OCI-LY7 (cell line): ENCODE results near the gene WDR17. TPM values are rescaled to one million over a fixed set of nuclear protein-coding genes. Genes with fewer than 3 reads are reported as not detected.

Experiments
- BruUV-seq: library from RNA; stranded (reverse); fragments of 400-500 nt; replicated peaks from 2 replicates; lab custom pipeline; 2021; lab: Mats Ljungman, UMichigan
- CTCF ChIA-PET: fragments of 300-600 bp; sonication (Branson Sonifier 250); formaldehyde crosslinking; loops from one replicate; lab custom pipeline; 2022; ENCODE audit warnings: antibody characterized with exemption; ENCODE audit not compliant: unreplicated experiment; lab: Charles Lee
- POLR2A ChIA-PET: fragments of 300-600 bp; sonication (Branson Sonifier 250); formaldehyde crosslinking; loops from one replicate; lab custom pipeline; 2022; ENCODE audit warnings: antibody characterized with exemption; lab: Charles Lee
- DNase-seq: peaks from one replicate; pipeline ENCODE4 v3.0.0-alpha.2; 2015; ENCODE audit warnings: low spot score
- H2AFZ ChIP-seq: fragments of 200-600 bp; sonication (generic), shearing (Covaris generic); 2 replicates; pipeline ENCODE4 v1.6.1; 2014; ENCODE audit warnings: mild to moderate bottlenecking, antibody characterized with exemption, low read length, moderate library complexity
- H3K27ac ChIP-seq: fragments of 200-600 bp; sonication (generic); 2 replicates; pipeline ENCODE4 v1.5.1; 2014; ENCODE audit warnings: mixed run types, low read depth, mild to moderate bottlenecking, moderate library complexity, low read length, inconsistent platforms; ENCODE audit not compliant: poor library complexity, severe bottlenecking
- H3K36me3 ChIP-seq: fragments of 200-600 bp; sonication (generic); 2 replicates; pipeline ENCODE4 v1.6.1; 2014; ENCODE audit warnings: mild to moderate bottlenecking, antibody characterized with exemption, low read length, moderate library complexity, mixed read lengths; ENCODE audit not compliant: insufficient read depth
- H3K4me1 ChIP-seq: fragments of 200-600 bp; sonication (generic); 2 replicates; pipeline ENCODE4 v1.5.1; 2014; ENCODE audit warnings: mild to moderate bottlenecking, low read length; ENCODE audit not compliant: insufficient read depth, poor library complexity, severe bottlenecking
- H3K4me2 ChIP-seq: fragments of 200-600 bp; sonication (generic); 2 replicates; pipeline ENCODE4 v1.6.1; 2014; ENCODE audit warnings: mild to moderate bottlenecking, low read length
- H3K4me3 ChIP-seq: fragments of 200-600 bp; sonication (generic); 2 replicates; pipeline ENCODE4 v1.5.1; 2014; ENCODE audit warnings: mild to moderate bottlenecking, low read depth, low read length; ENCODE audit not compliant: poor library complexity, severe bottlenecking
- H3K79me2 ChIP-seq: fragments of 200-600 bp; sonication (generic); 2 replicates; pipeline ENCODE4 v1.6.1; 2016; ENCODE audit warnings: low read depth, mild to moderate bottlenecking, low read length, moderate library complexity, mixed read lengths; ENCODE audit not compliant: insufficient read depth
- H3K9me2 ChIP-seq: fragments of 200-600 bp; sonication (generic); 2 replicates; pipeline ENCODE4 v1.6.1; 2016; ENCODE audit warnings: mild to moderate bottlenecking, low read length, mixed read lengths; ENCODE audit not compliant: insufficient read depth
- H3K9me3 ChIP-seq: fragments of 200-600 bp; sonication (generic); 2 replicates; pipeline ENCODE4 v1.6.1; 2014; ENCODE audit warnings: mild to moderate bottlenecking, mixed run types, low read length, mixed read lengths
- H4K20me1 ChIP-seq: fragments of 200-600 bp; sonication (generic); 2 replicates; pipeline ENCODE4 v1.6.1; 2014; ENCODE audit warnings: mild to moderate bottlenecking, antibody characterized with exemption, low read length, moderate library complexity, mixed read lengths; ENCODE audit not compliant: insufficient read depth
- CTCF ChIP-seq: fragments of 200-600 bp; sonication (generic); conservative IDR thresholded peaks from 2 replicates; pipeline ENCODE4 v1.5.1; 2014; ENCODE audit warnings: mild to moderate bottlenecking, antibody characterized with exemption, low read length, moderate library complexity, mixed read lengths
- EZH2phosphoT487 ChIP-seq: fragments of 200-600 bp; sonication (generic); IDR thresholded peaks from 2 replicates; pipeline ENCODE4 v1.6.1; 2018; ENCODE audit warnings: low read depth, borderline replicate concordance, mild to moderate bottlenecking, mixed run types, antibody characterized with exemption, low read length, moderate library complexity, mixed read lengths
- intact Hi-C: fragments of 100-400 bp; cut with micrococcal nuclease; formaldehyde crosslinking; loops from one replicate; pipeline ENCODE4 v1.10.0; 2022; ENCODE audit not compliant: unreplicated experiment
- total RNA-seq, 2 experiments: library from RNA; depleted of rRNA in 1 of 2; stranded (reverse); fragments of >200 nt in 1 of 2; shearing (Covaris generic) in 1 of 2; gene quantifications; 2 replicates each; pipeline ENCODE4 v1.2.3, GENCODE V29; 2014 to 2022

WDR17 gene
- total RNA-seq, 2 experiments from 2014 or later = 0.63 to 3.8 TPM

- CTCF ChIA-PET = no interaction called here
- Histone ChIP-seq H3K9me2 (no peaks in the 10 kb centered on the region), H3K4me3 (no peak overlapping the region), H3K4me1 (peaks cover 6% of the 10 kb centered on the region), H3K79me2 (no peaks in the 10 kb centered on the region), H4K20me1 (no peaks in the 10 kb centered on the region), H2AFZ (no peak overlapping the region), H3K4me2 (no peak overlapping the region), H3K36me3 (no peaks in the 10 kb centered on the region), H3K9me3 (no peaks in the 10 kb centered on the region), H3K27ac (no peak overlapping the region)
- POLR2A ChIA-PET = no interaction called here
- no peak for DNase-seq
- TF ChIP-seq EZH2phosphoT487 (no peak), CTCF (no peak)
- BruUV-seq = no TSS peak
- intact Hi-C loops = loop anchor here (10.0 kb wide), 1 partner anchor 131 kb away; no protein-coding TSS in a partner anchor
Observed at GRCh38 chr4:176193938-176194337, 128.3 kb downstream of the WDR17 start.

- Histone ChIP-seq H3K4me1 (peaks cover 6% of the 10 kb centered on the region), H3K4me3 (peak within 1 kb of the TSS; percentile 55), H3K9me3 (no peaks in the 10 kb centered on the region), H3K4me2 (peak within 1 kb of the TSS; percentile 68), H4K20me1 (no peaks in the 10 kb centered on the region), H3K27ac (peak within 1 kb of the TSS; percentile 18), H2AFZ (peak within 1 kb of the TSS; percentile 99), H3K36me3 (no peaks in the 10 kb centered on the region), H3K79me2 (no peaks in the 10 kb centered on the region), H3K9me2 (no peaks in the 10 kb centered on the region)
- ChIA-PET POLR2A (interaction anchor here (0.6 to 2.8 kb wide), 11 partner anchors 11 to 1452 kb away, joined by 3 to 15 read pairs (median 4); no protein-coding TSS in a partner anchor), CTCF (interaction anchor here (1.0 kb wide), 1 partner anchor 17 kb away, joined by 3 read pairs; no protein-coding TSS in a partner anchor)
- TF ChIP-seq CTCF (no peak), EZH2phosphoT487 (no peak)
- peak; percentile 85 for DNase-seq
- BruUV-seq = no TSS peak
- intact Hi-C loops = loop anchor here (10.0 kb wide), 1 partner anchor 129 kb away; no protein-coding TSS in a partner anchor
Observed at GRCh38 chr4:176195184-176195978, 129.7 kb downstream of the WDR17 start, which contains the start of gene SPATA4. SPATA4 (minus strand) TSS chr4:176195585; CDS start chr4:176195562, 23 bp downstream.
